ENCODE measurements around the gene KRTAP5-6. TPM values are rescaled to one million over a fixed set of nuclear protein-coding genes. Genes with fewer than 3 reads are reported as not detected.

The KRTAP5-6 gene
- total RNA-seq, 1 experiment from 2014 or later = not detected

DNA sequence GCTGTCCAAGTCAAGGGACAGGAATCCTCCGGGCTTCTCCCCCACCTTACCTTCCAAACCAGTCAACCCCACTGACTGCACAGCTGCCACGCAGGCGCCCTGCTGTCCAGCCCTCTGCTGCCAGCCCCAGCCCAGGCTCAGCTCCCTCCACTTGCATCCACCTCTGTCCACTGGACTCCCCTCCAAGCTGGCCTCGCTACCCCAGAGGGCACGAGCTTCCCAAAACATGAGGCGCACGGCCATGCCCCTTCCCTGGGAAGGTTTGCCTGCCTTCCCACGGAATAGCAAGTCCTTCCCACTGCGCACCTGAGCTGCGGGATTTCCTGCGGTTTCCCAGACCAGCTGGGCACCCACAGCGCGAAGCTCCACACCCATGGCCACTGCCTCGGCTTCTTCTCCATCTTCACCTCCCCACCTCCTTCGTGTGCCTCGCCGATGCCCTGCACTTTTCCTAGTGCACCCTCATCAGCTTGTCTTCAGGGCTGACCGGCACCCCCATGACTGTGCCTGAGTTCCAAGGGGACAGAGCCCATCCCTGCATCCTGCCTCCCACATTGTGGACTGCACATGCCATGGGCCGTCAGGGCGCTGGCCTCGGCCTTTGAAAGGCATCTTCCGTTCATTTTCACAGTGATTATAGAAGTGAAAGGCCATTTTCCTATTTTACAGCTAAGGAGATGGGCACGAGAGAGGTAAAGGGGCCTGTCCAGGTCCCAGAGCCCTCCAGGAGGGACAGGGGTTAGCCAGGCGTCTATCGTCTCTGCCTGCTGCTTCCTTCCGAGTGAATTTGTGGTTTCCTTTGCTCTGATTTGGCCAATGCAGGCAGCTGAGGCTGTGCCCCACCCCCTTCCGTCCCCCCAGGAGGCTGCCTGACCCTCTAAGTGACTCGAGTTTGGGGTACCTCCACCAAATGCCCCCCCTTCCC is 37.0 kb downstream of the KRTAP5-6 start:
- no TSS peak for BruUV-seq (replicated peaks)
- CTCF ChIA-PET = no interaction called here
- H3K9me3 ChIP-seq (ENCODE audit: control insufficient read depth in 1 of 2, insufficient read depth in 1 of 2, low read depth in 1 of 2, low read length in 2 of 2) = peaks cover 12 to 14% of the 10 kb centered on the region in 2 experiments; a peak in 3 of 4 replicates
- H3K4me1 ChIP-seq (ENCODE audit: control insufficient read depth in 1 of 2, insufficient read depth in 2 of 2, low read length in 2 of 2) = no peaks in the 10 kb centered on the region
- H3K79me2 ChIP-seq (ENCODE audit: insufficient read depth, low read length) = no peaks in the 10 kb centered on the region
- no peak overlapping the region for H3K27ac ChIP-seq (ENCODE audit: low read depth, low read length)
- intact Hi-C loops (cut with micrococcal nuclease) = no loop called here
- H2AFZ ChIP-seq (ENCODE audit: low read depth, low read length, poor library complexity, severe bottlenecking) = no peak overlapping the region
- RAD21 ChIA-PET (ENCODE audit: low non-redundant PET in 1 of 2, low total read pairs in 2 of 2, uncharacterized antibody in 2 of 2, unreplicated experiment in 2 of 2) = no interaction called here
- ATAC-seq (no peak), DNase-seq (ENCODE audit: low read depth, low spot score) (no peak)
- peaks cover 18% of the 10 kb centered on the region; the same call in 1 of the 2 replicates for H3K27me3 ChIP-seq (ENCODE audit: insufficient read depth, low read length)
- no peak overlapping the region for H3K4me2 ChIP-seq (ENCODE audit: low read length)
- no peak overlapping the region for H3K9ac ChIP-seq (ENCODE audit: low read length)
- no peaks in the 10 kb centered on the region for H4K20me1 ChIP-seq (ENCODE audit: insufficient read depth)
- POLR2A ChIA-PET = no interaction called here
- no peak for TF ChIP-seq JUND (IDR thresholded peaks at IDR 0.05)
- no peak for TF ChIP-seq ZFX (IDR thresholded peaks at IDR 0.05)
- TF ChIP-seq EZH2phosphoT487 (IDR thresholded peaks at IDR 0.05; ENCODE audit: borderline replicate concordance) = no peak
- TF ChIP-seq SP1 (IDR thresholded peaks at IDR 0.05; ENCODE audit: low read depth) = no peak
- TF ChIP-seq, protein P1, sequence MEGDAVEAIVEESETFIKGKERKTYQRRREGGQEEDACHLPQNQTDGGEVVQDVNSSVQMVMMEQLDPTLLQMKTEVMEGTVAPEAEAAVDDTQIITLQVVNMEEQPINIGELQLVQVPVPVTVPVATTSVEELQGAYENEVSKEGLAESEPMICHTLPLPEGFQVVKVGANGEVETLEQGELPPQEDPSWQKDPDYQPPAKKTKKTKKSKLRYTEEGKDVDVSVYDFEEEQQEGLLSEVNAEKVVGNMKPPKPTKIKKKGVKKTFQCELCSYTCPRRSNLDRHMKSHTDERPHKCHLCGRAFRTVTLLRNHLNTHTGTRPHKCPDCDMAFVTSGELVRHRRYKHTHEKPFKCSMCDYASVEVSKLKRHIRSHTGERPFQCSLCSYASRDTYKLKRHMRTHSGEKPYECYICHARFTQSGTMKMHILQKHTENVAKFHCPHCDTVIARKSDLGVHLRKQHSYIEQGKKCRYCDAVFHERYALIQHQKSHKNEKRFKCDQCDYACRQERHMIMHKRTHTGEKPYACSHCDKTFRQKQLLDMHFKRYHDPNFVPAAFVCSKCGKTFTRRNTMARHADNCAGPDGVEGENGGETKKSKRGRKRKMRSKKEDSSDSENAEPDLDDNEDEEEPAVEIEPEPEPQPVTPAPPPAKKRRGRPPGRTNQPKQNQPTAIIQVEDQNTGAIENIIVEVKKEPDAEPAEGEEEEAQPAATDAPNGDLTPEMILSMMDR (IDR thresholded peaks at IDR 0.05 in 2 of 3, conservative IDR thresholded peaks at IDR 0.05 in 1 of 3; ENCODE audit: borderline replicate concordance in 1 of 3, insufficient read depth in 1 of 3, low read depth in 2 of 3, low read length in 2 of 3) = no peak
- no peak overlapping the region for H3K4me3 ChIP-seq (replicated peaks in 1 of 2; ENCODE audit: low read depth in 1 of 2, low read length in 2 of 2)
- no peaks in the 10 kb centered on the region for H3K36me3 ChIP-seq (ENCODE audit: control insufficient read depth in 1 of 2, insufficient read depth in 2 of 2, low read length in 2 of 2)
- H3K9me2 ChIP-seq (ENCODE audit: insufficient read depth) = no peaks in the 10 kb centered on the region

DNA sequence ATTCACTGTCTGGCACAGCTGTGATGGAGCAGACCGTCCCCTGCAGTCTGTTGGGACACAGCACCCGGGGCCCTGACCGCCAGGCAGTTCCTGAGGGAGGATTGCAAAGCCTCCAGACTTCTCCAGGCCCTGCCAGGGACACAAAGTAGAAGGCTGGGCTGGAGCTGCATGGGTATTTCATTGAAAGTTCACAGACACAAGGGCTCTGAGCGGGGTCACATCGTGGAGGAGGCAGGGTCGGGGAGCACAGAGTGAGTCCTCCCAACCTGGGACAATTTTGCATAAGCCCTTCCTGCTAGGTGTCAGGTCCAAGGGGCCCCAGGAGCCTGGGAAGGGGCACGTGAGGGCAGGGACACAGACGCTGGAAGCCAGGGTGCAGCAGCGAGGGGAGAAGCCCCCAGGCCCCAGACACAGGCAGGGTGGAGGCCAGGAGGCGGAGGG is 37.7 kb downstream of the KRTAP5-6 start:
- intact Hi-C loops (cut with micrococcal nuclease) = no loop called here
- DNase-seq (ENCODE audit: low read depth, low spot score) (no peak), ATAC-seq (no peak)
- Histone ChIP-seq H3K36me3 (ENCODE audit: control insufficient read depth in 1 of 2, insufficient read depth in 2 of 2, low read length in 2 of 2) (no peaks in the 10 kb centered on the region), H3K4me3 (replicated peaks in 1 of 2; ENCODE audit: low read depth in 1 of 2, low read length in 2 of 2) (no peak overlapping the region), H4K20me1 (ENCODE audit: insufficient read depth) (no peaks in the 10 kb centered on the region), H3K9me2 (ENCODE audit: insufficient read depth) (no peaks in the 10 kb centered on the region), H3K9me3 (ENCODE audit: control insufficient read depth in 1 of 2, insufficient read depth in 1 of 2, low read depth in 1 of 2, low read length in 2 of 2) (peaks cover 12 to 14% of the 10 kb centered on the region in 2 experiments; a peak in 3 of 4 replicates), H3K9ac (ENCODE audit: low read length) (no peak overlapping the region), H3K27ac (ENCODE audit: low read depth, low read length) (no peak overlapping the region), H3K27me3 (ENCODE audit: insufficient read depth, low read length) (peaks cover 13% of the 10 kb centered on the region; the same call in 1 of the 2 replicates), H2AFZ (ENCODE audit: low read depth, low read length, poor library complexity, severe bottlenecking) (no peak overlapping the region), H3K79me2 (ENCODE audit: insufficient read depth, low read length) (no peaks in the 10 kb centered on the region), H3K4me1 (ENCODE audit: control insufficient read depth in 1 of 2, insufficient read depth in 2 of 2, low read length in 2 of 2) (no peaks in the 10 kb centered on the region), H3K4me2 (ENCODE audit: low read length) (no peak overlapping the region)
- TF ChIP-seq POLR2AphosphoS5 (IDR thresholded peaks at IDR 0.05; ENCODE audit: low read depth, low read length) (no peak), ZNF274 (IDR thresholded peaks at IDR 0.05; ENCODE audit: low read depth, low read length) (no peak), EZH2phosphoT487 (IDR thresholded peaks at IDR 0.05; ENCODE audit: borderline replicate concordance) (no peak), RAD21 (IDR thresholded peaks at IDR 0.05; ENCODE audit: low read depth) (no peak), EGR1 (IDR thresholded peaks at IDR 0.05; ENCODE audit: low read depth) (no peak), FOSL1 (IDR thresholded peaks at IDR 0.05; ENCODE audit: low read depth) (no peak), ZFX (IDR thresholded peaks at IDR 0.05) (no peak), SIN3A (IDR thresholded peaks at IDR 0.05; ENCODE audit: low read depth) (no peak)
- TF ChIP-seq, protein P2, sequence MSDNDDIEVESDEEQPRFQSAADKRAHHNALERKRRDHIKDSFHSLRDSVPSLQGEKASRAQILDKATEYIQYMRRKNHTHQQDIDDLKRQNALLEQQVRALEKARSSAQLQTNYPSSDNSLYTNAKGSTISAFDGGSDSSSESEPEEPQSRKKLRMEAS (IDR thresholded peaks at IDR 0.05) = no peak
- TF ChIP-seq, protein P1 (IDR thresholded peaks at IDR 0.05 in 2 of 3, conservative IDR thresholded peaks at IDR 0.05 in 1 of 3; ENCODE audit: borderline replicate concordance in 1 of 3, insufficient read depth in 1 of 3, low read depth in 2 of 3, low read length in 2 of 3) = no peak
- CTCF ChIA-PET = no interaction called here
- RAD21 ChIA-PET (ENCODE audit: low non-redundant PET in 1 of 2, low total read pairs in 2 of 2, uncharacterized antibody in 2 of 2, unreplicated experiment in 2 of 2) = no interaction called here
- POLR2A ChIA-PET = no interaction called here
- no TSS peak for BruUV-seq (replicated peaks)
